ENCODE measurements around the gene STYK1.
"Not testable (repeated sequence)": the region's sequence is repeated elsewhere in the genome, so short reads cannot be mapped to it uniquely, and the experiment has no call there.

Gene STYK1

GRCh38 chr12:10613349-10614055, 60.4 kb downstream of the STYK1 start, which contains the start of gene MAGOHB:
Gene MAGOHB, minus strand, starts transcription at chr12:10613609. Its CDS starts 77 bp downstream, at chr12:10613532.
- TF ChIP-seq CTCF (IDR thresholded peaks at IDR 0.05; ENCODE audit: low read depth, low read length), result no peak
- peak; percentile 92 for DNase-seq (ENCODE audit: extremely low read depth, low read depth)

GRCh38 chr12:10612984-10613348, 60.9 kb downstream of the STYK1 start:
- DNase-seq (ENCODE audit: extremely low read depth, low read depth), result no peak
- no peak for TF ChIP-seq CTCF (IDR thresholded peaks at IDR 0.05; ENCODE audit: low read depth, low read length)

- no peak for TF ChIP-seq CTCF (IDR thresholded peaks at IDR 0.05; ENCODE audit: low read depth, low read length)
- DNase-seq (ENCODE audit: extremely low read depth, low read depth), result no peak
These were observed 61.7 kb downstream of the STYK1 start for GRCh38 chr12:10612110-10612509.

GRCh38 chr12:10611258-10611657, 62.6 kb downstream of the STYK1 start:
- not testable (repeated sequence) for DNase-seq (ENCODE audit: extremely low read depth, low read depth)

GRCh38 chr12:10610188-10610587, 63.7 kb downstream of the STYK1 start:
- no peak for TF ChIP-seq CTCF (IDR thresholded peaks at IDR 0.05; ENCODE audit: low read depth, low read length)
- DNase-seq (ENCODE audit: extremely low read depth, low read depth), result no peak

- DNase-seq (ENCODE audit: extremely low read depth, low read depth), result no peak
- peak; percentile 35 for TF ChIP-seq CTCF (IDR thresholded peaks at IDR 0.05; ENCODE audit: low read depth, low read length)
These were observed 65.9 kb downstream of the STYK1 start for GRCh38 chr12:10607885-10608458.

- no peak for DNase-seq (ENCODE audit: extremely low read depth, low read depth)
- TF ChIP-seq CTCF (IDR thresholded peaks at IDR 0.05; ENCODE audit: low read depth, low read length), result no peak
These were observed 72.0 kb downstream of the STYK1 start for GRCh38 chr12:10601860-10602259.

- TF ChIP-seq CTCF (IDR thresholded peaks at IDR 0.05; ENCODE audit: low read depth, low read length), result no peak
- DNase-seq (ENCODE audit: extremely low read depth, low read depth), result no peak
These were observed 72.9 kb downstream of the STYK1 start for GRCh38 chr12:10600988-10601387.
